Measurements from ENCODE around the gene ZNF581.

ZNF581 gene

DNA sequence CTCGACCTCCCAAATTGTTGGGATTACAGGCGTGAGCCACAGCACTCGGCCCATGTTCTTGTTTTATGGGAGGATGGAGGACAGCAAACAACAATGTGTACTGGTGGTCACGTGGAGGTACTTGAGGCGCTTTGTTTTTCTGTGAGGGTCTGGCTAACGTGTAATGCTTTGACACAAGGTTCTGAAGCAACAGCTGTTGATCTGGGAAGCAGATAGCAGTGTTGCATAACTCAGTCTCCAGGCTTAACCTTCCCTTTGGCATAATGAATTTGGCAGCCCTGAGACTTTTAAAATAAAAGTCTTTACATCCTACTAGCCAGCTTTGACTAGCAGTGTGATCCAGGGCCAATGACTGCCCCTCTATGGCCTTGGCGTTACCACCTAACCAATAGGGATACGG, 9.6 kb upstream of the ZNF581 start:
- no peak for DNase-seq

DNA sequence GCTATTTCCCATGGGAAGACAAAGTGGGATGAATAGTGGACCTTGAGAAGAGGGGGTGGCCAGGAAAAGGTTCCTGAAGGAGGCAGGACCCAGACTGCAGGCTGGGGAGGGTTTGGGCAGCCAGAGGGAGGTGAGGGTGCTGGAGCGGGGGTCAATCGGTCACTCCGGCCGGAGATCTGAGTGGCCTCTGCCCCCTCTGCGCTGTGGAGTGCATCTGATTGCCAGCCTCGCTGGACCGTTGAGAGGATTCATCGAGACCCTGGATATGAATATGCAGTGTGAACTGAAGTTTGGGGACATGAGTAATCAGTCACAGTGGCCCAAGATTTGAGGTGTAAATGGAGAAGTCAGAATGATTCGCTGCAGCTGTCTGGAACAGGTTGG, 8.1 kb upstream of the ZNF581 start:
- no peak for DNase-seq

DNA sequence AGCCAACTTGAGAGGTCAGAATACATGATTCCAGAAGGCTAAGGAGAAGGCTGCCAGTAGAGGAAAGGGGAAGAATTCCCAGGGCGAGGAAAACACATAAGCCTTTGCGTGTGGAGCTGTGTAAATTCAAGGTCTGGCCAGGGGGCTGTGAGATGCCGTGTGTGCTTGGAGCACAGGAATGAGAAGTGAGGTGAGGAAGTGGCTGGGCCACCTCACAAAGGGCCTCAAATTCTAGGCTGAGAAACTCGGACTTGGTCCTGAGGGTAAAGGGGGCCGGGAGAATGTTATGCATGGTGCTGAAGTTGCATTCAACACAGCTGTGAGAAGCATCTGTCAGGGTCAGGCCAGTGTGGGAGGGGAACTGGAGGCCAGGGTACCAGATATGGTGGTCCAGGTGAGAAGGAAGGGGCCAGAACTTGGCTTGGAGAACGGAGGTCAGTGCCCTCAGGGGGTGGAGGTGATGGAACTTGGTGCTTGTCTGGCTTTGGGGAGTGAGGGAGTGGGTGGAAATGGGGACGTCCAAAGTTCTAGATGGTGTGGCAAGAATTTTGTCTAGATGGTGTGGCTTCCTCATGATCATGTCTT, 7.5 kb upstream of the ZNF581 start:
- no peak for DNase-seq

DNA sequence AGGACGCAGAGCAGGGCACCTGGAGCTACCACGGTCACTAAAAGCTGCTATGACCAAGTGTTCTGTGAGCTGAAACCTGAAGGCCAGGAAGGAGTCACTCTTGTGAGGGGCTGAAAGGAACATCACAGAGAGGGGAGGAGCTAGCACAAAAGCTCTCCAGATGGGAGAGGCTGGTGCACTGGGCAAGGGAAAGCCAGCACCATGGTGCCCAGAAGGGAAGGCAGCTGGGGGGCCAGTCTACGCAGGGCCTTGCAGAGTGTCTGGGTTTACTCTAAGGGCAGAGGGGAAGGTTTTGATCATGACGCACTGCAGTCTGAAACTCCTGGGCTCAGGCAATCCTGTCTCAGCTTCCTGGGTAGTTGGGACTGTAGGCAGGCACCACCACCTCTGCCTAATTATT, 6.7 kb upstream of the ZNF581 start:
- no peak for DNase-seq

- DNase-seq = no peak
Measured at GRCh38 chr19:55637534-55637933, 5.9 kb upstream of the ZNF581 start.

DNA sequence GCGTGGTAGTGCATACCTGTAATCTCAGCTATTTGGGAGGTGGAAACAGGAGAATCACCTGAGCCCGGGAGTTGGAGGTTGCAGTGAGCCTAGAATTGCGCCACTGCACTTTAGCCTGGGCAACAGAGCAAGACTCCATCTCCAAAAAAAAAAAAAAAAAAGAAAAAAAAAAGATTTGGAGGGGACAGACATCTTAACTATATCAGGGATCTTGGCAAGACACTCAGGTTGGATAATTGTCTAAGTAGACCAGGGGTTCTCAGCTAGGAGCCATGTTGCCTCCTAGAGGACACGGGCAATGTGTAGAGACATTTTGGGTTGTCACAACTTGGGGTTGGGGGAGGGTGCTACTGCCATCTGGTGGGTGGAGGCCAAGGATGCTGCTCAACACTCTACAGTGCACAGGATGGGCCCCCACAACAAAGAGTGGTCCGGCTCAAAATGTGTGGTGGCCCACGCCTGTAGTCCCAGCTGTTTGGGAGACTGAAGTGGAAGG, 4.5 kb upstream of the ZNF581 start:
- DNase-seq = peak; percentile 72

DNA sequence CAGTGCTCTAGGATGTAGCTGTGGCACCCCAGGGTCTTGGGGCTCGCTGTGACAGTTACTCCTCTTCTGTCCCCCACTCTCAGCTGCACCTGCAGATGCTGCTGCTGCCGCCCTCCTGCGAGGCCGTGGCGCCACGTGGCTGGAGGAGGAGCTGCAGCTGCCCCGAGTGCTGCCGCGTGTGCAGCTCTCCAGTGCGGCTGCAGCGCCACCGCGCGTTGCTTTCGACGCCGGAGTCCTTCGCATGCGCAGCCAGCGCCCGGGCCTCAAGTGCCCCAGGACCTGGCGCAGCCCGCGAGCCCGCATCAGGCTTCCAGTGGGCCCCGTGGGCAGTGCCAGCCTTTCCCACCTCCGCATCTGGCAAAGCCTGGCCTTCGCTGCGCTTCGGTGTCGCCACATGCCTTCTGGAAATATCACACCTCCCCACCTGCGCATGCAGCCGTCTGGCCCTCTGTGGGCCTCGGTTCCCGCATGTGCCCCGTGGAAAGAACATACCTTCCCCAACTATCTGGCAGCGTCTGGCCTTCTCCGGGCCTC, 3.3 kb upstream of the ZNF581 start:
- peak; percentile 85 for DNase-seq

- peak; percentile 87 for DNase-seq
Measured at GRCh38 chr19:55640577-55641425, 2.6 kb upstream of the ZNF581 start, which contains the start of gene ZNF580. ZNF580 (plus strand) TSS chr19:55641002; CDS start chr19:55642509, 1,507 bp downstream.

DNA sequence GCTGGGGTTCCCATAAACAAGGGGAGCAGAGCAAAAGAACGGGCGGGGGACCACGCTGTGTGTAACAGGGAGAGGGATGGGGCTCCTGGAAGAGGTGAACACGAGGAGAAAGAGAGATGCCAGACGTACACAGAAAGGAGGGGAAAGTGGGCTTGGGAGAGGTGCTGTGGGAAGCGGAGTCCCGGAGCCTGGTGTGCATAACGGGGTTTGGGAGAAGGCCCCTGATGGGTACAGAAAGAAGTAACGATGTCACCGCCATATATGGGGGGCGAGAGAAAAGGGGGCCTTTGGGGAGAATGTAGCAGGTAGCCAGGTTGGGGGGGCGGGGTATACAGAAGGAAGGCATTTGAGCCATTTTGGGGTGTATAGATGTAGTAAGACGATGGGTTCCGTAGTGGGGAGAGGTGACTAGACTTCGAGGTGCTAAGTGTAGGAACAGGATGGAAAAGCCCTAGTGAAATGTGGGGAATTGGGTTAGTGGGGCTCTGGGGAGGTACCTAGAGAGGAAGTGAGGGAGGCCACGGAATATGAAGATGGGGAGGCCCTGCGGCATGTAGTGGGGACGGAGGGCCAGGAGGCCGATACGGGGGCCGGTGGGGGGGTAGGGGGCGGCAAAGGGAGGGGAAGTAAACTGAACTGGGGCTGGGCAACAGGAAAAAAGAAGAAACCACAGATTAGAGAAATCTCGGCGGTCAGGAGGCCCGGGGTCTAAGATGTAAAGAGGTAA, 1.9 kb upstream of the ZNF581 start:
- DNase-seq = peak; percentile 74

DNA sequence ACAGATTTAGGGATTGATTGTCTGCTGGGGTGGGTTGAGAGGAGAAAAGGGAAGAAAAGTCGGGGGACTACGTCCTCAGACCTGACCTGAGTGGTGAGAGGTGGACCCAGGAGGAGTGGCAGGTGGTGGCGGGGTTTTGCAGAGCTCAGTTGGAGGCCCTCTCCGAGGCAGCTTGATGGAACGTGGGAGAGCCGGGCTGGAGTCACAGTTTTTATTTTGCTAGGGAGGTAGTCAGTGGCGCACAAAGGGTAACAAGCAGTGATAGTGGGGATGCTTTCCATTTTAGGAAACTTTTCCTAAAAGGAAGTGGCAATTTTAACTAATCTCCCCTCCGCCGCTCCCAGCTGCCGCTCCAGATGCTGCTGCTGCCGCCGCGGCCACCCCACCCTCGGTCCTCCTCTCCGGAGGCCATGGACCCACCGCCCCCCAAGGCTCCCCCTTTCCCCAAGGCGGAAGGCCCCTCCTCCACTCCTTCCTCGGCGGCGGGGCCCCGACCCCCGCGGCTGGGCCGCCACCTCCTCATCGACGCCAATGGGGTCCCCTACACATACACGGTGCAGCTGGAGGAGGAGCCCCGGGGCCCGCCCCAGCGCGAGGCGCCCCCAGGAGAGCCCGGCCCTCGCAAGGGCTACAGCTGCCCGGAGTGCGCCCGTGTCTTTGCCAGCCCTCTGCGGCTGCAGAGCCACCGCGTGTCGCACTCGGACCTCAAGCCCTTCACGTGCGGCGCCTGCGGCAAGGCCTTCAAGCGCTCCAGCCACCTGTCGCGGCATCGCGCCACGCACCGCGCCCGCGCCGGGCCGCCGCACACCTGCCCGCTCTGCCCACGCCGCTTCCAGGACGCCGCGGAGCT, 1.1 kb upstream of the ZNF581 start:
- peak; percentile 68 for DNase-seq

DNA sequence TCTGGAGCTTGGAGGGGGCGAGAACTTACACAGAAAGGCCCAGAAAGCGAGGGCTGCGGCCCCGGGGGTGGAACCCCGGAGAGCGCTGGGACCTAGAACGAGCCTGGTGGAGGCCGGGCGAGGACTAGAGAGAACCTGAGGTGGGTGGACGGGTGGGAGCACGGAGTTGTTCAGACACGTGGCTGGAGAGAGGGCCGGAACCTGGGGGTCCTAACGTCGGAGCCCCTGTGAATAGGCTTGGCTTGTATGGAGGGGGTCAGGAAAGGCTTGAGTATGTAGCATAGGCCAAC, 383 bp downstream of the ZNF581 start:
- DNase-seq = no peak

DNA sequence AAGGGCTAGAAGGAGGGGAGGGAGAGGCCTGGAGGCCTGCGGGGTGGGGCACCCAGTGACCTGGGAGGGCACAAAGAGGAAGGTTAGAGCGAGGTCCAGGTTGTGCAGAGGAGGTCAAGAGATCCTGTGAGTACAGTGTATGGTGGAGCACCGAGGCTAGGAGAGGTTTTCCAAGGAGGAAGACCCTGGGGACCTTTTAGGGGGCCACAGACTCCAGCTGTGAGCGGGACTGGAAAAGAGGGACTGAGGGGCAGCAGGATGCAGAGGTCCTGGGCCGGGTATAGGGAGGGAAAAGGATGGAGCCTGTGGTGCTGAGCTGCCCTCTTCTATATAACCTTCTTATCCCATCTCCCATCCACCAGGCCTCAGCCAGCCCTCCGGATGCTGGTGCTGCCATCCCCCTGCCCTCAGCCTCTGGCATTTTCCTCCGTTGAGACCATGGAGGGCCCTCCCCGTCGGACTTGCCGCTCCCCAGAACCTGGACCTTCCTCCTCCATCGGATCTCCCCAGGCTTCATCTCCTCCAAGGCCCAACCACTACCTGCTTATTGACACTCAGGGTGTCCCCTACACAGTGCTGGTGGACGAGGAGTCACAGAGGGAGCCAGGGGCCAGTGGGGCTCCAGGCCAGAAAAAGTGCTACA, 863 bp downstream of the ZNF581 start:
- DNase-seq = no peak

- DNase-seq = no peak
Measured at GRCh38 chr19:55644842-55645511, 1.5 kb downstream of the ZNF581 start.

DNA sequence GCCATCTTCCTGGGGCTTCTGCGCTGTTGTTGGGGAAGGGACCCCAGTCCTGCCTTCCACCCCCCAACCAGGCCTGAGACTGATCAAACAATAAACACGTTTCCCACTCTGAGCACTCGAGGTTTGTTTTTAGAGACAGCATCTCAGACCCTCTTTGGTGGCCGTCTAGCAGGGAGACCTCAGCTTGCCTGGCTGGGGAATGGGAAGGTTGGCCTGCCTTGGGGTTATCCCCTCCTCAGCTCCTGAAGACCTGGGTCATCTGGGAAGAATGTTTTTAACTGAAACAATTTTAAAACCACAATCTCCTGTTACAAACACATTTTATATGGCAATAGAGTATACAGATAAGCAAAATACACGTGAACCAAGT, 2.0 kb downstream of the ZNF581 start:
- no peak for DNase-seq

DNA sequence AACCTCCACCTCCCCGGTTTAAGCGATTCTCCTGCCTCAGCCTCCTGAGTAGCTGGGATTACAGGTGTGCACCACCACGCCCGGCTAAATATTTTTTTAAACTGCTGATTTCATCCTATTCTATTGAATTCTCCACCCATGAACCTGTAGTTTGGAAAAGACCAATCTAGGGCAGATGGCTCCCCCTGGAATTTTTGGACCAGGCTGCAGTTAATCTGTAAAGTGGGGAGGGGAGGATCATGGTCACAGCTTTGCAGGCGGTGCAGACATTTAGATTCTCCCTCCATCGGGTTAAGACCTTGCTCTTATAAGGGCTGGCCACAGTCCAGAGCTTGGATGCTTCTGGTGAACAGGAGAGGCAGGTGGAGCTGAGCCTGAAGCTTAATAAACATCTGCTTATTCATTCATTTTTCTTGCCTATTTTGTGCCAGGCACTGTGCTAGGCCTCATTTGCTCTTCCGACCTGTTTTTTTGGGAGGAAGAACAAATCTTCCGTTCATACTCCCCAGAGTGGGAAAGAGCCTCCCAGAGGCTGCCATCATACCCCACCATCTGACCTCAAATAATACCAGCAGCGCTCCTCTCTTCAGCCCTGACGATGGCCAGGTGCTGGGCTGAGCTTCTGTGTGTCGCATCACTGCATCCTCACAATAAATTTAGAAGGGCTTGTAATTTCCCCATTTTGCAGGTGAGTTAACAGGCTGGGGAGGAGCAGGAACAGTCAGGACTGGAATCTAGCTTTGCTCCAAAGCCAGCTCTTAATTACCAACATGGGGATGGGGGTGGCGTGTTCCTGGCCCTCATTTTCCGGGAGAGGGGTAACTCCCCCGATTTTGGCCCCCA, 3.7 kb downstream of the ZNF581 start:
- DNase-seq = peak; percentile 62

DNA sequence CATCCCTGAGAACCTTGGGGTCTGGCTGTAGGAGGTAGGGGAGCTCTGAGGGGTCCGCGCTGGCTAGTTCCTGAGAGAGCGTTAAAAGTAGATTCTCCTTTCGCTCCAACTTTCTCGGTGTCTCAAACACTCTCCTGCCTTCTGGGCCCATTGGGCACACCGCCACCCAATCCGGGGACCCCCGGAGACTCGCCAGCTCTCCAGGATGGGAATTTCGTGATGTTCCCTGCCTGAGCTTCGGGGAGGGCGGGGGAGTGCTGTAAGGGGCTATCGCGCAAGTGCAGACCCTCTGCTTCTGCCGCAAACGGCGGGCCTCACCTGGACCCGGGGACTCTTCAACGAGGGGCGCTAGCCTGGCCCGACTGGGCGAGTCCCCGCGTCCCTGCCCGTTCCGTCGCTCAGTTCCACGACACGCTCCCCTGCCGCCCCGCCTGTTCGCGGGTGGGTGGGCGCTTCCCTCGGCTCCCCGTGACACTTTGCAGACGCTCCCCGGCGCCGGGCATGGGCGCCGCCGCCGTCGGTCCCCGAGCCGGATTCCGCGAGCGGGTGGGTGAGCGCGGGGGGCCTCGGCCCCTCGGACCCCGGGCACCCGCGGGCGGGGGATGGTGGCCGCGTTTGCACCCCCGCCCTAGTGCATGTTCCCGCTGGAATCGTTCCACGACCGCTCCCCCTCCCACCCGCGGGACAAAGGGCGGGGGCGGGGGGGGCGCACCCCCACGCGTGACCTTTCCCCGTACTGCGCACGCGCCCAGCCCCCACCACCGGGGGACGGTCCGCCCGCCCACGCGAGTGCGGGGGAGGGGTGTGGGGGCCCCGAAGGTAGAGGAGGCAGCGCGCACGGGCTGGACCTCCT, 4.5 kb downstream of the ZNF581 start, which contains the start of gene CCDC106:
CCDC106 (plus strand) TSS at position 481 of the 853 bp plus-strand sequence. CDS start 835 bp downstream, outside the sequence.
- peak; percentile 91 for DNase-seq

- DNase-seq = no peak
Measured at GRCh38 chr19:55648585-55649267, 5.3 kb downstream of the ZNF581 start.

DNA sequence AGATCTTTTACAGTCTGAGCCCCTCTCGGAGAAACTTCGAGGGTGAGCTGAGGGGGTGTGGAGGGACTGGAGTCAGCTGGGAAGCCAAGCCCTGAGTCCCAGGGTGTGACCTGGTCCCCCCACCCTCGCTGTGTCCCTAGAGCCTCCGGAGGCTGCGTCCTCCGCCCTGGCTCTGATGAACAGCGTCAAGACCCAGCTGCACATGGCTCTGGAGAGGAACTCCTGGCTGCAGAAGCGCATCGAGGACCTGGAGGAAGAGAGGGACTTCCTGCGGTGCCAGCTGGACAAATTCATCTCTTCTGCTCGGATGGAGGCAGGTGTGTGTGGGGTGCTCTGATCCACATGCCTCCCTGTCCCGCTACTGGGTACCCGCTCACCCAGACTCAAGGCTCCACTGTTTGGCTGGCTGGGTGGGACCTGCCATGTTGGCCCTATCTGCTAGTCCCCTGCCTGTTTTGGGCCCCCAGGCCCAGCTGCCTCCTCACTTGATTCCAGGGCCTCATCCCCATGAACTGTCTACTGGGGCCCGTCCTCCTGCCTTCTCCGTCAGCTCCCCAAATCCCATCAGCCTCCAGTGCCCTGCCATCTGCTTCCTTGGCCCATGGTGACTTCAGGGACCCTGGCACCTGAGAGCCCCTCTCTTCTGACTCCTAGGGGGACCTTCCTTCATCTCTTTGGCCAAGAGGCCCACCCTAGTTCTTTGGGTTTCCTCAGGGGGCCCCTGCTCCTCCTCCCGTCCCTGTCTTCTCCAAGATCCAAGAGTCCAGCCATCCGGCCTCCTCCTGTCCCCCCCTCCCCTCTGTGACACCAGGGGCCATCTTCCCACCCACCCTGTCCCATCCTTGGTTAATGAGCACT, 6.0 kb downstream of the ZNF581 start:
- no peak for DNase-seq
